Measurements from ENCODE around the gene PDZD2. TPM values are rescaled to one million over a fixed set of nuclear protein-coding genes. Genes with fewer than 3 reads are reported as not detected.

PDZD2 gene
- total and polyA plus RNA-seq, 2 donors (not counting 3 experiments of a cell fraction or from before 2014, with no cell fraction given): 0.66 to 6.9 TPM

- Histone ChIP-seq H3K4me1 (ENCODE audit: control insufficient read depth, extremely low read depth, insufficient read depth, low read length) (no peaks in the 10 kb centered on the region), H3K36me3 (ENCODE audit: control insufficient read depth in 2 of 2, extremely low read depth in 1 of 2, insufficient read depth in 2 of 2, low read length in 2 of 2) (no peaks in the 10 kb centered on the region), H3K4me2 (ENCODE audit: insufficient read depth, low read length) (no peak overlapping the region), H3K27me3 (ENCODE audit: control insufficient read depth in 2 of 2, insufficient read depth in 2 of 2, low read length in 2 of 2) (no peaks in the 10 kb centered on the region), H3K9me1 (replicated peaks; ENCODE audit: control insufficient read depth, extremely low read depth, insufficient read depth, low read length) (no peaks in the 10 kb centered on the region), H3K9ac (replicated peaks; ENCODE audit: extremely low read depth, insufficient read depth, low read length) (no peak overlapping the region), H3K9me3 (replicated peaks; ENCODE audit: control insufficient read depth, insufficient read depth, low read length) (no peaks in the 10 kb centered on the region), H4K20me1 (replicated peaks; ENCODE audit: control insufficient read depth, extremely low read depth, insufficient read depth, low read length) (no peaks in the 10 kb centered on the region), H3K79me2 (ENCODE audit: control insufficient read depth, insufficient read depth, low read length) (no peaks in the 10 kb centered on the region), H2AFZ (ENCODE audit: low read depth, low read length) (no peak overlapping the region), H3K27ac (ENCODE audit: insufficient read depth, low read depth, low read length) (no peak overlapping the region), H3K4me3 (replicated peaks in 1 of 3; ENCODE audit: insufficient read depth in 1 of 3, low read depth in 1 of 3, low read length in 3 of 3) (no peak overlapping the region)
- intact Hi-C loops (cut with micrococcal nuclease): no loop called here
- ChIA-PET POLR2A (no interaction called here), CTCF (no interaction called here)
- TF ChIP-seq GATA2 (IDR thresholded peaks at IDR 0.05; ENCODE audit: insufficient read depth, insufficient read length, low read depth, low read length): no peak
- no peak for TF ChIP-seq MYC (IDR thresholded peaks at IDR 0.05; ENCODE audit: low read depth, low read length)
- TF ChIP-seq MAX (IDR thresholded peaks at IDR 0.05; ENCODE audit: insufficient read depth, insufficient read length): no peak
- TF ChIP-seq EZH2 (IDR thresholded peaks at IDR 0.05; ENCODE audit: borderline replicate concordance, low read depth, low read length, severe bottlenecking): no peak
- dilution Hi-C loops (cut with MboI; ENCODE audit: extremely low pct_ligation_motif_present, low sequenced_read_pairs): no loop called here
- FAIRE-seq (no peak), DNase-seq (ENCODE audit: low read depth, low spot score) (no peak)
- BruUV-seq (replicated peaks): no TSS peak
Measured at GRCh38 chr5:31738199-31738598, 99.3 kb downstream of the PDZD2 start.

- H3K4me1 ChIP-seq (ENCODE audit: control insufficient read depth, extremely low read depth, insufficient read depth, low read length): no peaks in the 10 kb centered on the region
- no peaks in the 10 kb centered on the region for H3K9me3 ChIP-seq (replicated peaks; ENCODE audit: control insufficient read depth, insufficient read depth, low read length)
- H4K20me1 ChIP-seq (replicated peaks; ENCODE audit: control insufficient read depth, extremely low read depth, insufficient read depth, low read length): no peaks in the 10 kb centered on the region
- no TSS peak for BruUV-seq (replicated peaks)
- no peaks in the 10 kb centered on the region for H3K79me2 ChIP-seq (ENCODE audit: control insufficient read depth, insufficient read depth, low read length)
- dilution Hi-C loops (cut with MboI; ENCODE audit: extremely low pct_ligation_motif_present, low sequenced_read_pairs): no loop called here
- H3K4me3 ChIP-seq (replicated peaks in 1 of 3; ENCODE audit: insufficient read depth in 1 of 3, low read depth in 1 of 3, low read length in 3 of 3): no peak overlapping the region
- no peak for DNase-seq (ENCODE audit: low read depth, low spot score)
- no peaks in the 10 kb centered on the region for H3K9me1 ChIP-seq (replicated peaks; ENCODE audit: control insufficient read depth, extremely low read depth, insufficient read depth, low read length)
- ChIA-PET CTCF (no interaction called here), POLR2A (no interaction called here)
- no peak for FAIRE-seq
- no peak overlapping the region for H3K27ac ChIP-seq (ENCODE audit: insufficient read depth, low read depth, low read length)
- H3K36me3 ChIP-seq (ENCODE audit: control insufficient read depth in 2 of 2, extremely low read depth in 1 of 2, insufficient read depth in 2 of 2, low read length in 2 of 2): no peaks in the 10 kb centered on the region
- no peak overlapping the region for H2AFZ ChIP-seq (ENCODE audit: low read depth, low read length)
- H3K9ac ChIP-seq (replicated peaks; ENCODE audit: extremely low read depth, insufficient read depth, low read length): no peak overlapping the region
- no peak overlapping the region for H3K4me2 ChIP-seq (ENCODE audit: insufficient read depth, low read length)
- TF ChIP-seq MYC (IDR thresholded peaks at IDR 0.05; ENCODE audit: low read depth, low read length) (no peak), MAX (IDR thresholded peaks at IDR 0.05; ENCODE audit: insufficient read depth, insufficient read length) (no peak), JUN (IDR thresholded peaks at IDR 0.05; ENCODE audit: borderline replicate concordance, insufficient read depth, insufficient read length, low read depth) (no peak), CTCF (IDR thresholded peaks at IDR 0.05; ENCODE audit: extremely low read depth in 1 of 2, insufficient read depth in 1 of 2, low read depth in 1 of 2, low read length in 2 of 2) (no peak), GATA2 (IDR thresholded peaks at IDR 0.05; ENCODE audit: insufficient read depth, insufficient read length, low read depth, low read length) (no peak), POLR2A (IDR thresholded peaks at IDR 0.05; ENCODE audit: low read depth, low read length) (no peak), FOS (IDR thresholded peaks at IDR 0.05; ENCODE audit: borderline replicate concordance, insufficient read depth, low read length) (no peak), EZH2 (IDR thresholded peaks at IDR 0.05; ENCODE audit: borderline replicate concordance, low read depth, low read length, severe bottlenecking) (no peak), POLR2AphosphoS5 (IDR thresholded peaks at IDR 0.05; ENCODE audit: insufficient read depth, low read depth, low read length) (no peak)
- intact Hi-C loops (cut with micrococcal nuclease): no loop called here
- H3K27me3 ChIP-seq (ENCODE audit: control insufficient read depth in 2 of 2, insufficient read depth in 2 of 2, low read length in 2 of 2): no peaks in the 10 kb centered on the region
Measured at GRCh38 chr5:31741496-31741895, 102.6 kb downstream of the PDZD2 start.

All from endothelial cell of umbilical vein (primary cell).